ENCODE results near the gene CCNF. TPM values are rescaled to one million over a fixed set of nuclear protein-coding genes. Genes with fewer than 3 reads are reported as not detected.

The CCNF gene
- total RNA-seq, 1 experiment from 2014 or later, result 60.8 TPM

DNA sequence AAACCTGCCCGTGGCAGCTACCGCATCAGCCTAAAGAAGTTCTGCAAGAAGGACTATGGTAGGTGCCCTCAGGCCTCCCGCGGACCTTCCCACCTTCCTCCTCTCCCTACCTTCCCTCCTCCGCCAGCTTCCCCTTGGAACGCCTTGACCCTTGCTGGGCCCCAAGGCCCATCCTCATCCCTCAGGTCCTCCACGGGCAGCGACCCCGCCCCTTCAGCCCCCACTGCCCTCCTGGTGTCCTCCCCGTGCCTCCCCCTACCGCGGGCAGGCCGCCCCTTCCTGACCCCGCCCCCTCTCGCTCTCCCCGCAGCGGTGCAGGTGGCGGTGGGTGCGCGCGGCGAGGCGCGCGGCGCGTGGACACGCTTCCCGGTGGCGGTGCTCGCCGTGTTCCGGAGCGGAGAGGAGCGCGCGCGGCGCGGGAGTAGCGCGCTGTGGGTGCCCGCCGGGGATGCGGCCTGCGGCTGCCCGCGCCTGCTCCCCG lies 44.2 kb downstream of the CCNF start (continued):
- TF ChIP-seq CTCF (IDR thresholded peaks at IDR 0.05 in 2 of 3, conservative IDR thresholded peaks at IDR 0.05 in 1 of 3; ENCODE audit: borderline replicate concordance in 1 of 3, insufficient read depth in 1 of 3, low read depth in 2 of 3, low read length in 2 of 3), result no peak
- TF ChIP-seq SP1 (IDR thresholded peaks at IDR 0.05; ENCODE audit: low read depth), result no peak
- TF ChIP-seq POLR2A (IDR thresholded peaks at IDR 0.05; ENCODE audit: borderline replicate concordance, extremely low read depth, insufficient read depth, insufficient read length), result no peak
- no peak for TF ChIP-seq YY1 (IDR thresholded peaks at IDR 0.05; ENCODE audit: extremely low read depth, insufficient replicate concordance, low read depth, low read length)
- no peak for TF ChIP-seq FOSL1 (IDR thresholded peaks at IDR 0.05; ENCODE audit: low read depth)
- no peak for TF ChIP-seq JUND (IDR thresholded peaks at IDR 0.05)
- TF ChIP-seq EGR1 (IDR thresholded peaks at IDR 0.05; ENCODE audit: low read depth), result no peak
- no peak for TF ChIP-seq CEBPB (IDR thresholded peaks at IDR 0.05; ENCODE audit: low read depth)

DNA sequence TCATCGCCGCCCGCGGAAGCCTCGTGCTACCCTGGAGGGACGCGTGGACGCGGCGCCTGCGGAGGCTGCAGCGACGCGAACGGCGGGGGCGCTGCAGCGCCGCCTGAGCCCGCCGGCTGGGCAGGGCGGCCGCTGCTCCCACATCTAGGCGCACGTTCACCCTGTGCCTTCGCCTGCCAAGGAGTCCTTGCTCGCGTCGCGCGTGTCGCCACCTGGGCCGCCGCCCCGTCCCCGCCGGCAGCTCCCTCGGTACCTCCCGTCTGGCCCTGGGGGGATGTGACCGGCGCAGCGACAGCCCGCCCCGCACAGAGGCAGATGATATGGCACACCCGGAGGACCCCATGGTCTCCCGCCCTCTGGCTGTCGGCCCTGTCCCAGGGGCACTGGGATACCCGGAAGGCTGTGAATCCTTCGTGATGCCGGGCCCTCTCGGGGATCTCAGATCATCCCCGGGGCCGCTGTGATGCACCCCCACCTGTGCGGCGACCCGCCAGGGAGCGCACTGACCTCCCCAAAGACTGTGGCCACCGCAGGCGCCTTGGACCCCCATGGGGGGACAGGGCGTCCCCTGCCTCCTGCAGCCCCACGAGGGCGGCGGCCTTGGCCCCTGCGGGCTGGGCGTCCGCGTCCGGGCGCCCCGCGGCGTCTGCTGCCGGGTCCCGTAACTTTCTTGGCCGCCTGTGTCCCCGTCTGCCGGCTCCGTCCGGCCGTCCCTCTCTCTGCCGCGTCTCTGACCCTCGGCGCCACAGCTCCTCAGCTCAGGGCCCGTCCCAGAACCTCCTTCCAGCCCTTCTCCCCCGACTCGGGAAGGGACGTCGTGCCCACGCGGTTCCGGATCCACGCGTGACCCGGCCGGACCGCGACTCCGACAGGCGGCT lies 45.0 kb downstream of the CCNF start:
- no peaks in the 10 kb centered on the region for H3K36me3 ChIP-seq (ENCODE audit: control insufficient read depth in 1 of 2, insufficient read depth in 2 of 2, low read length in 2 of 2)
- CTCF ChIA-PET, result interaction anchor here (1.0 to 1.2 kb wide), 2 partner anchors 14 to 279 kb away, joined by 3 to 4 read pairs; partner anchors contain the start of gene TEDC2
- peak; percentile 57 for ATAC-seq
- no peaks in the 10 kb centered on the region for H3K9me3 ChIP-seq (ENCODE audit: control insufficient read depth in 1 of 2, insufficient read depth in 1 of 2, low read depth in 1 of 2, low read length in 2 of 2)
- peak overlapping the region; percentile 95 for H3K9ac ChIP-seq (ENCODE audit: low read length)
- no TSS peak for BruUV-seq (replicated peaks)
- DNase-seq (ENCODE audit: low read depth, low spot score), result no peak
- intact Hi-C loops (cut with micrococcal nuclease), result no loop called here
- no peaks in the 10 kb centered on the region for H4K20me1 ChIP-seq (ENCODE audit: insufficient read depth)
- no peak overlapping the region for H2AFZ ChIP-seq (ENCODE audit: low read depth, low read length, poor library complexity, severe bottlenecking)
- H3K27ac ChIP-seq (ENCODE audit: low read depth, low read length), result peak overlapping the region; percentile 97
- TF ChIP-seq POLR2AphosphoS5 (IDR thresholded peaks at IDR 0.05; ENCODE audit: low read depth, low read length) (peak; percentile 75), ZFX (IDR thresholded peaks at IDR 0.05) (no peak; the same call in 1 of the 2 replicates), EZH2phosphoT487 (IDR thresholded peaks at IDR 0.05; ENCODE audit: borderline replicate concordance) (no peak), ELF1 (IDR thresholded peaks at IDR 0.05; ENCODE audit: borderline replicate concordance, low read depth) (no peak), POLR2A (IDR thresholded peaks at IDR 0.05; ENCODE audit: borderline replicate concordance, extremely low read depth, insufficient read depth, insufficient read length) (peak; percentile 67)
- TF ChIP-seq, protein P1, sequence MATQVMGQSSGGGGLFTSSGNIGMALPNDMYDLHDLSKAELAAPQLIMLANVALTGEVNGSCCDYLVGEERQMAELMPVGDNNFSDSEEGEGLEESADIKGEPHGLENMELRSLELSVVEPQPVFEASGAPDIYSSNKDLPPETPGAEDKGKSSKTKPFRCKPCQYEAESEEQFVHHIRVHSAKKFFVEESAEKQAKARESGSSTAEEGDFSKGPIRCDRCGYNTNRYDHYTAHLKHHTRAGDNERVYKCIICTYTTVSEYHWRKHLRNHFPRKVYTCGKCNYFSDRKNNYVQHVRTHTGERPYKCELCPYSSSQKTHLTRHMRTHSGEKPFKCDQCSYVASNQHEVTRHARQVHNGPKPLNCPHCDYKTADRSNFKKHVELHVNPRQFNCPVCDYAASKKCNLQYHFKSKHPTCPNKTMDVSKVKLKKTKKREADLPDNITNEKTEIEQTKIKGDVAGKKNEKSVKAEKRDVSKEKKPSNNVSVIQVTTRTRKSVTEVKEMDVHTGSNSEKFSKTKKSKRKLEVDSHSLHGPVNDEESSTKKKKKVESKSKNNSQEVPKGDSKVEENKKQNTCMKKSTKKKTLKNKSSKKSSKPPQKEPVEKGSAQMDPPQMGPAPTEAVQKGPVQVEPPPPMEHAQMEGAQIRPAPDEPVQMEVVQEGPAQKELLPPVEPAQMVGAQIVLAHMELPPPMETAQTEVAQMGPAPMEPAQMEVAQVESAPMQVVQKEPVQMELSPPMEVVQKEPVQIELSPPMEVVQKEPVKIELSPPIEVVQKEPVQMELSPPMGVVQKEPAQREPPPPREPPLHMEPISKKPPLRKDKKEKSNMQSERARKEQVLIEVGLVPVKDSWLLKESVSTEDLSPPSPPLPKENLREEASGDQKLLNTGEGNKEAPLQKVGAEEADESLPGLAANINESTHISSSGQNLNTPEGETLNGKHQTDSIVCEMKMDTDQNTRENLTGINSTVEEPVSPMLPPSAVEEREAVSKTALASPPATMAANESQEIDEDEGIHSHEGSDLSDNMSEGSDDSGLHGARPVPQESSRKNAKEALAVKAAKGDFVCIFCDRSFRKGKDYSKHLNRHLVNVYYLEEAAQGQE (IDR thresholded peaks at IDR 0.05; ENCODE audit: low read depth), result no peak
- POLR2A ChIA-PET, result interaction anchor here (1.3 kb wide), 1 partner anchor 14 kb away, joined by 8 read pairs; the partner anchor contains the start of gene TEDC2
- RAD21 ChIA-PET (ENCODE audit: low non-redundant PET in 1 of 2, low total read pairs in 2 of 2, uncharacterized antibody in 2 of 2, unreplicated experiment in 2 of 2), result interaction anchor here in 1 of 2 experiments (0.6 kb wide), 1 partner anchor 172 kb away, joined by 6 read pairs; no protein-coding TSS in a partner anchor
- H3K9me2 ChIP-seq (ENCODE audit: insufficient read depth), result no peaks in the 10 kb centered on the region
- peaks cover 33% of the 10 kb centered on the region; the same call in 1 of the 2 replicates for H3K79me2 ChIP-seq (ENCODE audit: insufficient read depth, low read length)
- H3K4me1 ChIP-seq (ENCODE audit: control insufficient read depth in 1 of 2, insufficient read depth in 2 of 2, low read length in 2 of 2), result peaks cover 24 to 47% of the 10 kb centered on the region in 2 experiments
- no peaks in the 10 kb centered on the region for H3K27me3 ChIP-seq (ENCODE audit: insufficient read depth, low read length)
- H3K4me2 ChIP-seq (ENCODE audit: low read length), result peak overlapping the region; percentile 99
- H3K4me3 ChIP-seq (replicated peaks in 1 of 2; ENCODE audit: low read depth in 1 of 2, low read length in 2 of 2), result peak overlapping the region; percentile 75 to 87
